Neural progenitor cell (in vitro differentiated cells): Measurements from ENCODE around the gene NSFL1C. TPM values are rescaled to one million over a fixed set of nuclear protein-coding genes. Genes with fewer than 3 reads are reported as not detected.
A peak's percentile ranks its signal among the peaks of the same experiment; 100 is the strongest.

Experiments used
- DNase-seq: peaks from one replicate; pipeline ENCODE4 v3.0.0-alpha.2; 2016; ENCODE audit warnings: low spot score
- H2AFZ ChIP-seq: fragments of 200-600 bp; sonication (generic); replicated peaks from 2 replicates; pipeline ENCODE4 v1.6.1; 2016; ENCODE audit warnings: antibody characterized with exemption
- H3F3A ChIP-seq: fragments of 200-600 bp; sonication (generic); 2 replicates; pipeline ENCODE4 v1.6.1; 2016; ENCODE audit warnings: antibody characterized with exemption, low read depth
- H3K27ac ChIP-seq: fragments of 200-600 bp; sonication (generic); 2 replicates; pipeline ENCODE4 v1.5.1; 2016; ENCODE audit warnings: mild to moderate bottlenecking
- H3K27me3 ChIP-seq: fragments of 200-600 bp; sonication (generic); 2 replicates; pipeline ENCODE4 v1.6.1; 2016; ENCODE audit warnings: mild to moderate bottlenecking, moderate library complexity
- H3K36me3 ChIP-seq: fragments of 200-600 bp; sonication (generic); 2 replicates; pipeline ENCODE4 v1.5.1; 2016
- H3K4me1 ChIP-seq: fragments of 200-600 bp; sonication (generic); 2 replicates; pipeline ENCODE4 v1.6.1; 2016; ENCODE audit warnings: mixed run types
- H3K4me2 ChIP-seq: fragments of 200-600 bp; sonication (generic); 2 replicates; pipeline ENCODE4 v1.6.1; 2016
- H3K4me3 ChIP-seq: fragments of 200-600 bp; sonication (generic); 2 replicates; pipeline ENCODE4 v1.5.1; 2016
- H3K79me2 ChIP-seq: fragments of 200-600 bp; sonication (generic); 2 replicates; pipeline ENCODE4 v1.6.1; 2016; ENCODE audit warnings: low read depth
- H3K9ac ChIP-seq: fragments of 200-600 bp; sonication (generic); 2 replicates; pipeline ENCODE4 v1.6.1; 2016
- H3K9me3 ChIP-seq: fragments of 200-600 bp; sonication (generic); 2 replicates; pipeline ENCODE4 v1.5.1; 2016; ENCODE audit warnings: low read depth
- H4K20me1 ChIP-seq: fragments of 200-600 bp; sonication (generic); 2 replicates; pipeline ENCODE4 v1.6.1; 2016; ENCODE audit warnings: low read depth
- H3K27ac Mint-ChIP-seq: 3 replicates; pipeline ENCODE4 v1.8.0; 2021; ENCODE audit warnings: mixed read lengths
- H3K27me3 Mint-ChIP-seq: 2 replicates; pipeline ENCODE4 v1.8.0; 2022; ENCODE audit warnings: low read depth, mild to moderate bottlenecking, inconsistent platforms, moderate library complexity, mixed read lengths; ENCODE audit not compliant: insufficient read depth
- H3K36me3 Mint-ChIP-seq: 3 replicates; pipeline ENCODE4 v1.8.0; 2021; ENCODE audit warnings: mixed read lengths
- H3K4me1 Mint-ChIP-seq: 3 replicates; pipeline ENCODE4 v1.8.0; 2021; ENCODE audit warnings: mixed read lengths
- H3K4me3 Mint-ChIP-seq: 3 replicates; pipeline ENCODE4 v1.8.0; 2021; ENCODE audit warnings: mild to moderate bottlenecking, moderate library complexity, mixed read lengths
- H3K9me3 Mint-ChIP-seq: 3 replicates; pipeline ENCODE4 v1.8.0; 2020; ENCODE audit warnings: mixed read lengths
- CTCF ChIP-seq: fragments of 200-600 bp; sonication (generic); IDR thresholded peaks from 2 replicates; pipeline ENCODE4 v1.5.1; 2017; ENCODE audit warnings: antibody characterized with exemption, mild to moderate bottlenecking
- EZH2 ChIP-seq: fragments of 200-600 bp; sonication (generic); IDR thresholded peaks from 2 replicates; pipeline ENCODE4 v1.6.1; 2017; ENCODE audit warnings: antibody characterized with exemption, mild to moderate bottlenecking, moderate library complexity
- EZH2phosphoT487 ChIP-seq: fragments of 200-600 bp; sonication (generic); IDR thresholded peaks from 2 replicates; pipeline ENCODE4 v1.6.1; 2017; ENCODE audit warnings: antibody characterized with exemption
- total RNA-seq: library from RNA; depleted of rRNA; stranded (reverse); fragments of >200 nt; gene quantifications from 2 replicates; pipeline ENCODE4 v1.2.3, GENCODE V29; 2015; ENCODE audit warnings: low replicate concordance

NSFL1C gene
- 30.5 and 43.4 TPM in 2 replicates for total RNA-seq

GRCh38 chr20:1466211-1467081, at the start of gene NSFL1C:
Gene NSFL1C, minus strand, starts transcription at chr20:1466849. Its CDS starts 25 bp downstream, at chr20:1466824.
- peaks cover 35% of the 10 kb centered on the region for H3K79me2 ChIP-seq
- no peaks in the 10 kb centered on the region for H3K36me3 ChIP-seq
- Mint-ChIP-seq H3K9me3 (no peaks in the 10 kb centered on the region), H3K36me3 (peaks cover 2% of the 10 kb centered on the region), H3K27me3 (peaks cover 5% of the 10 kb centered on the region), H3K27ac (no peak within 1 kb of the TSS), H3K4me3 (peak within 1 kb of the TSS; percentile 91), H3K4me1 (peaks cover 23% of the 10 kb centered on the region)
- H3K4me2 ChIP-seq = peak within 1 kb of the TSS; percentile 94
- peaks cover 32% of the 10 kb centered on the region for H4K20me1 ChIP-seq
- DNase-seq = peak; percentile 98
- H3K9me3 ChIP-seq = no peaks in the 10 kb centered on the region
- H3K9ac ChIP-seq = peak within 1 kb of the TSS; percentile 92
- no peaks in the 10 kb centered on the region for H3K27me3 ChIP-seq
- H3K27ac ChIP-seq = peak within 1 kb of the TSS; percentile 16
- H2AFZ ChIP-seq = peak within 1 kb of the TSS; percentile 95
- H3K4me3 ChIP-seq = peak within 1 kb of the TSS; percentile 88
- H3K4me1 ChIP-seq = peaks cover 6% of the 10 kb centered on the region
- no peaks in the 10 kb centered on the region for H3F3A ChIP-seq
- TF ChIP-seq EZH2 (peak; percentile 15), EZH2phosphoT487 (no peak), CTCF (peak; percentile 96)

- H3F3A ChIP-seq = no peaks in the 10 kb centered on the region
- no peak for TF ChIP-seq EZH2
- TF ChIP-seq EZH2phosphoT487 = no peak
- TF ChIP-seq CTCF = no peak
- no peak overlapping the region for H2AFZ ChIP-seq
- no peaks in the 10 kb centered on the region for H4K20me1 ChIP-seq
- no peak for DNase-seq
- H3K27ac ChIP-seq = no peak overlapping the region
- H3K4me3 ChIP-seq = no peak overlapping the region
- Mint-ChIP-seq H3K27me3 (peaks cover 2% of the 10 kb centered on the region), H3K27ac (no peak overlapping the region), H3K36me3 (no peaks in the 10 kb centered on the region), H3K4me1 (no peaks in the 10 kb centered on the region), H3K4me3 (no peak overlapping the region), H3K9me3 (no peaks in the 10 kb centered on the region)
- H3K27me3 ChIP-seq = no peaks in the 10 kb centered on the region
- no peak overlapping the region for H3K4me2 ChIP-seq
- no peaks in the 10 kb centered on the region for H3K36me3 ChIP-seq
- no peak overlapping the region for H3K9ac ChIP-seq
- H3K9me3 ChIP-seq = no peaks in the 10 kb centered on the region
- H3K79me2 ChIP-seq = no peaks in the 10 kb centered on the region
- H3K4me1 ChIP-seq = peaks cover 4% of the 10 kb centered on the region
These were observed 47.2 kb upstream of the NSFL1C start for GRCh38 chr20:1513801-1514200.

- H3K9ac ChIP-seq = no peak overlapping the region
- H3K4me3 ChIP-seq = no peak overlapping the region
- H3K4me2 ChIP-seq = no peak overlapping the region
- DNase-seq = peak; percentile 42
- H3K4me3 Mint-ChIP-seq = no peak overlapping the region
- H4K20me1 ChIP-seq = no peaks in the 10 kb centered on the region
- H3K36me3 Mint-ChIP-seq = no peaks in the 10 kb centered on the region
- H3K36me3 ChIP-seq = no peaks in the 10 kb centered on the region
- no peak overlapping the region for H3K27ac ChIP-seq
- TF ChIP-seq CTCF (peak; percentile 44), EZH2phosphoT487 (no peak)
- H3K27ac Mint-ChIP-seq = no peak overlapping the region
- H3K27me3 Mint-ChIP-seq = peaks cover 2% of the 10 kb centered on the region
- H3K79me2 ChIP-seq = no peaks in the 10 kb centered on the region
- H3K9me3 ChIP-seq = no peaks in the 10 kb centered on the region
- H3K9me3 Mint-ChIP-seq = no peaks in the 10 kb centered on the region
- H3F3A ChIP-seq = no peaks in the 10 kb centered on the region
- H3K27me3 ChIP-seq = no peaks in the 10 kb centered on the region
- peak overlapping the region; percentile 72 for H2AFZ ChIP-seq
- peaks cover 3% of the 10 kb centered on the region for H3K4me1 ChIP-seq
- H3K4me1 Mint-ChIP-seq = no peaks in the 10 kb centered on the region
These were observed 42.6 kb upstream of the NSFL1C start for GRCh38 chr20:1509237-1509636.
